ENCODE data around the gene WNT7B. TPM values are rescaled to one million over a fixed set of nuclear protein-coding genes. Genes with fewer than 3 reads are reported as not detected.

The WNT7B gene
- total and polyA plus RNA-seq, 2 of the 8 experiments (the other 6 are each of a cell fraction or from before 2014, with no cell fraction given) = 0.14 to 0.24 TPM

GRCh38 chr22:45977003-45977411, at the start of gene WNT7B (continued):
- no peak for TF ChIP-seq CTCF (IDR thresholded peaks at IDR 0.05; ENCODE audit: control extremely low read depth in 1 of 3, insufficient read depth in 1 of 3, low read depth in 1 of 3, low read length in 3 of 3)
